HG03432 (cell line): ENCODE measurements around the gene EPB41L4B.
A peak's percentile ranks its signal among the peaks of the same experiment; 100 is the strongest.

Source experiments
- ATAC-seq: cut with Tn5 transposase; IDR thresholded peaks from one replicate; pipeline ENCODE4 v1.9.1; 2021; ENCODE audit warnings: mild to moderate bottlenecking, moderate library complexity; ENCODE audit not compliant: unreplicated experiment

The EPB41L4B gene

GRCh38 chr9:109167716-109168115 is 153.1 kb downstream of the EPB41L4B start:
- ATAC-seq, result no peak

DNA sequence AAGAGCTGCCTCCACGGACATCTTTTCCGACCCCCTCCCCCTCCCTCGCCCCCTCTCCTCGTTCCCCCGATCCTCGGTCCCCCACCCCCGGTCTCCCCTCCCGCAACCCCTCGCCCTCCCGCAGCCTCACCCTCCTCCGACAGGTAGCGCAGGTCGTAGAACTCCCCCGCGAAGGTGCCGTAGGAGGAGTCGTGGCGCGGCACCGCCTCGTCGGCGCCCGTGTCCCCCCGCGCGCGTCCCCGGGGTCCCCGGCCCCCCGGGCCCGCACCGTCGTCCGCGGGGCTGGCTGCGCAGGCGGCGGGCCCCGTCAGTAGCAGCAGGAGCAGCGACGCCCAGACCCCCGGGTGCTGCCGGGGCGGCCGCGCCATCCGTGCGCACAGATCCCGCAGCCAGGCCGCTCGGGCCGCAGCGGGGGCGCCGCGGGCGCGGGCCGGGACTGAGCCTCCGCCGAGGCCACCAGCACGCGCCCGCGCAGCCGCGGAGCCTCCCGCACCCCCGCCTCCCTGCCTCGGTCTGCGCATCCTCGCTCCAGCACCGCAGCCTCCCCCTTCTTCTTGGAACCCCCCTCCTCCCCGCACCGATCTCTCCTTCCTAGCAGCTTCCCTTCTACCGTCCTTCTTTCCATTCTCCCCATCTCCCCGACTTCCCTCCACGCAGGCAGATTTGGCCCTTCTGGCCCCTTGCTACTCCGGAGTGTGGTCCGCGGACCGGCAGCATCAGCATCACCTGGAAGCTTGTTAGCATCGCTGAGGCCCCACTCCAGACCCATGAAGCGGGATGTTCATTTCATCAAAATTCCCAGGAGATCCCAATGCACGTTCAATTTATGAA is 153.9 kb downstream of the EPB41L4B start, which contains the start of gene FRRS1L:
FRRS1L (minus strand) TSS at position 479 of the 831 bp plus-strand sequence; CDS start at position 368, 111 bp downstream.
- ATAC-seq, result no peak

- no peak for ATAC-seq
Observed at GRCh38 chr9:109166171-109166770, 154.6 kb downstream of the EPB41L4B start.

- peak; percentile 81 for ATAC-seq
Observed at GRCh38 chr9:109164042-109164441, 156.8 kb downstream of the EPB41L4B start.

- ATAC-seq, result no peak
Observed at GRCh38 chr9:109163194-109163593, 157.7 kb downstream of the EPB41L4B start.

DNA sequence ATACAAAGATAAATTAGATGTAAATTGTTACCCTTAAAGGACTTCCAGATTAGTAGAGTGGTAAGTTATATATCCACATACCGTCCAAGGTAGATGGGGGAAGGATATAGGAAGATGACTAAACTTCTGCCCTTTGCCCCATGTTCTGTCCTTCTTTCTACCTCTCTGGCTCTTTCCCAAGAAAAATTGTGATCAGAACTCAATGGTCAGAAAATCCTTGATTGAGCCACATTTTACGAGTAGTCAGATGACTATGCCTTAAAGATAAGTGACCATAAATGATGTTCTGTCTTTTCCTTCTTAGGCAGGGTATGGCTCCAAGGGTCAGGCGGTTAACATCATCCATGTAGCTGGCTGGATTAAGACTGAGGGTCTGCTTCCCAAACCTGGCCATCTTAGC is 158.2 kb downstream of the EPB41L4B start:
- no peak for ATAC-seq

GRCh38 chr9:109161471-109161870 is 159.4 kb downstream of the EPB41L4B start:
- no peak for ATAC-seq

- ATAC-seq, result no peak
Observed at GRCh38 chr9:109159583-109159982, 161.3 kb downstream of the EPB41L4B start.

- ATAC-seq, result no peak
Observed at GRCh38 chr9:109158651-109159050, 162.2 kb downstream of the EPB41L4B start.

GRCh38 chr9:109156708-109157107 is 164.2 kb downstream of the EPB41L4B start:
- ATAC-seq, result no peak

- ATAC-seq, result no peak
Observed at GRCh38 chr9:109150925-109151545, 169.8 kb downstream of the EPB41L4B start.

DNA sequence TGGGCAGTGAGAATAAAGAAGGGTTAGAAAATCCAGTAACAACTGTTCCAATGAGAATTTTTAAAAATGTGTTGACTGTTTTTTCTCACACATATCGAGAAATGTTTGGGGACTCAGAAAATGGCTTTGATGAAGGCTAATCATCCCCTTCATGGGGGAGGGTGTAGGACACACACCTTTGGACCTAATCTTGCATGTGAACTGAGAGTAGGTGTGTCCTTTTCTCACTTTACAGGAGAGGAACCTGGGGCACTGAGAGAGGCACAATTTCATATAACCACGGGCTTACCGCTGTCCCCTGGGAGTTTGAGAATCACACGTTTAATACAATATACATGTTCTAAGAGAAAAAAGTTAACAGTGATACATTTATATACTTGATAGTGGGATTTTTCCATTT is 171.1 kb downstream of the EPB41L4B start:
- ATAC-seq, result no peak

DNA sequence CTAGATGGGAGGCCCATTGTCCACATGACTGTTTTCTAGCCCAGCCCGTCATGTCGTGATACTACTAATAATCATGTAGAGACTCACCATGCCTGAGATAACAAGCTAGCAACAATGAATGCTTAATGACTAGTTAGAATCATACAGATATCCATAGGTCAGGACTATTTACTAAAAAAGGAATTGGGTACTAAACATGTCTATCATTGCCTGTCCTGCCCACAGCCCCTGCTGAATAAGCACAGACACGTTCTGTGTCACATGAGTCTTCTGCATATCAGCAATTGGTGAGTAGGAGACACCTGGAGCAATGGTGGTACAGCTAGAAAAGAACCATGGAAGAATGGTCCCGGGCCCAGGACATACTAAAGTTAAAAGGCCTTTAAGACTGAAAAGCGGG is 171.8 kb downstream of the EPB41L4B start:
- no peak for ATAC-seq

DNA sequence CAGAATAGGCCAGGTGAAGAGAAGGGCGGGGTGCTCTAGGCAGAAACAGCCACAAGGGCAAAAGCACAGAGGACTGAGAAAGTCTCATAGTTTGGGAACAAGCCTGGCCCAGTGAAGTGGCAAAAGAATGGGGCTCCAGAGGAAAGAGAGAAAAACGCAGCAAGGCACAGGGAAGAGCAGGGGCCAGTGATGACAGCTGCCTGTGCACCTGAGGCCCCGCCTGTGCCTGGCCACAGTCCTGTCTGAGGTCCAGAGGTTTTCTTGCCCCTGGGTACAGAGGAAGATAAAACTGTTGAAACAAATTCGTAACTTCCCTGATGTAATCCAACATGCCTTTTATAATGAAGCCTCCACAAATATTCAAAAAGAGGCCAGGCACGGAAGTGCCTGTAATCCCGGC is 175.8 kb downstream of the EPB41L4B start:
- no peak for ATAC-seq

GRCh38 chr9:109143881-109144562 is 176.8 kb downstream of the EPB41L4B start:
- ATAC-seq, result peak; percentile 99

DNA sequence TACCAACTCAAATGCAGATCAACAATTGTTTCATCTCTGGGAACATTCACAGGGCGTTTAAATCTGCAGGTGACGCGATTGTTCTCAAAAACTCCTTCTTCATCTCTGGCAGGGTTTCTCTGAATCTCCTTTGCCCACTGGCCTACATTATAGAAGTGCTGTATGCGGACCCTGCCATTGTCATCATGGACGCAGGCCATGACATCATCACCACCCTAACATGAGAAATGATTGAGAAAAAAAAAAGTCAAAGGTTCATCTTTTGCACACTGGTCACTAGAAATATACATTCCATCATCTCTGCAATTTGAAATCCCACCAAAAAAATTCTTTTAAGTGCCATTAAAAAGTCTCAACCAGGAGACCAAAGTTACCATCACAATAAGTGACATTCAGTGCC is 179.5 kb downstream of the EPB41L4B start:
- ATAC-seq, result no peak

- ATAC-seq, result no peak
Observed at GRCh38 chr9:109139851-109140250, 181.0 kb downstream of the EPB41L4B start.

- no peak for ATAC-seq
Observed at GRCh38 chr9:109138421-109138820, 182.4 kb downstream of the EPB41L4B start.

DNA sequence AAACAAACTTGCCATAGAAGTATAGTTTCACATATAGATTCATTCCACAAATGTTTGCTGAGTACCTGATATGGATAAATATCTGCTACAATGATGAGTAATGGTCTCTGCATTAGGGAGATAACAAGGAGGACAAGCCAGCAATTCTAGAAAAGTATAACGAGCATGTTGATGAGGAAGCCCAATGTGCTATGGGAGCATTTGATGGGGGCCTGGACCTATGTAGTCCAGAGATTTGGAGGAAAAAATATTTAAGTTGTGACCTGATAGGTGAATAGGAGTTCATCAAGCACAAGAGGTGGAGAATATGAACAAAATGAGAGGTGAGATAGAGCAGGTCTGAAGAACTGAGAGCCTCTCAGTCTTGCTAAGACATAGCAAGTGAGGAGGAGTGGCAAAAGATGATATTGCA is 186.7 kb downstream of the EPB41L4B start:
- no peak for ATAC-seq

DNA sequence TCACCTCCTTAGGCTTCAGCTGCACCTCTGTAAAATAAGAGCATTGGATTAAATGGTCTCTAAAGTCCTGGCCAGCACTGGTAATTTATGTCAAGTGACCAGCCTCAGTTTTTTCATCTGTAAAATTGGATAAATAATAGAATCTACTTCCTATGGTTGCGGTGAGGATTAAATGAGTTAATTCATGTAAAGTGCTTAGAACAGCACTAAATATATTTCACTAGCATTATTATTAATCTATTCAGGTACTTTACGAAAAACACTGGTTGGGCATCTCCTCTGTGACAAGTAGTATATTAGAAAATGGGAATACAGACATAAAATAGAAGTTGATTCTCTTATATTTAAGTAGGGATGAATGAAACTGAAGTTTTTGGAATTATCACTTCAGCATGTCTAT is 187.3 kb downstream of the EPB41L4B start:
- ATAC-seq, result no peak

GRCh38 chr9:109132567-109133021 is 188.3 kb downstream of the EPB41L4B start:
- no peak for ATAC-seq
